SK-N-SH treated with all-trans-retinoic acid at 6 μM for 48 hours (cell line): ENCODE measurements around the gene DST.

Source experiments
- ATAC-seq: fragments of 200-7000 bp; cut with Tn5 transposase; 3 replicates; pipeline ENCODE4 v1.9.1; 2020; ENCODE audit warnings: mild to moderate bottlenecking, moderate library complexity
- ARNTL ChIP-seq: fragments of 450-650 bp; formaldehyde crosslinking; IDR thresholded peaks from 2 replicates; pipeline ENCODE4 v1.5.0; 2020; ENCODE audit warnings: low read depth, mild to moderate bottlenecking, moderate library complexity, borderline replicate concordance
- BACH2 ChIP-seq: fragments of 250-450 bp; sonication (Bioruptor Pico); IDR thresholded peaks from 2 replicates; pipeline ENCODE4 v1.9.0; 2021; ENCODE audit warnings: mild to moderate bottlenecking, borderline replicate concordance
- ESRRG ChIP-seq: fragments of 250-450 bp; sonication (Bioruptor Pico); IDR thresholded peaks from 2 replicates; pipeline ENCODE4 v1.6.1; 2021; ENCODE audit warnings: mild to moderate bottlenecking
- GLIS3 ChIP-seq: fragments of 250-450 bp; sonication (Bioruptor Pico); IDR thresholded peaks from 2 replicates; pipeline ENCODE4 v1.5.0; 2020; ENCODE audit warnings: mild to moderate bottlenecking, moderate library complexity
- ISL1 ChIP-seq: fragments of 250-450 bp; sonication (Bioruptor Pico); IDR thresholded peaks from 2 replicates; pipeline ENCODE4 v2.1.2; 2022; ENCODE audit warnings: mild to moderate bottlenecking, moderate library complexity
- OSR1 ChIP-seq: fragments of 250-450 bp; sonication (Bioruptor Pico); IDR thresholded peaks from 2 replicates; pipeline ENCODE4 v1.8.0; 2022; ENCODE audit warnings: moderate library complexity, mild to moderate bottlenecking, inconsistent platforms
- PPARA ChIP-seq: fragments of 250-450 bp; sonication (Bioruptor Pico); IDR thresholded peaks from 2 replicates; pipeline ENCODE4 v1.5.0; 2020; ENCODE audit warnings: mild to moderate bottlenecking, borderline replicate concordance
- RARB ChIP-seq: fragments of 250-450 bp; sonication (Bioruptor Pico); IDR thresholded peaks from 2 replicates; pipeline ENCODE4 v1.8.0; 2021; ENCODE audit warnings: mild to moderate bottlenecking, moderate library complexity
- SNAI2 ChIP-seq: fragments of 250-450 bp; sonication (Bioruptor Pico); IDR thresholded peaks from 2 replicates; pipeline ENCODE4 v1.5.0; 2020; ENCODE audit warnings: mild to moderate bottlenecking, moderate library complexity
- TCF4 ChIP-seq: fragments of 250-450 bp; sonication (Bioruptor Pico); IDR thresholded peaks from 2 replicates; pipeline ENCODE4 v1.8.0; 2021; ENCODE audit warnings: mild to moderate bottlenecking, moderate library complexity, borderline replicate concordance
- TOX ChIP-seq: fragments of 250-450 bp; sonication (Bioruptor Pico); IDR thresholded peaks from 2 replicates; pipeline ENCODE4 v1.8.0; 2021; ENCODE audit warnings: mild to moderate bottlenecking, moderate library complexity, borderline replicate concordance
- ZC3H10 ChIP-seq: fragments of 250-450 bp; sonication (Bioruptor Pico); IDR thresholded peaks from 2 replicates; pipeline ENCODE4 v1.5.1; 2021; ENCODE audit warnings: mild to moderate bottlenecking, moderate library complexity
- ZFP3 ChIP-seq: fragments of 250-450 bp; sonication (Bioruptor Pico); IDR thresholded peaks from 2 replicates; pipeline ENCODE4 v1.5.0; 2020; ENCODE audit warnings: mild to moderate bottlenecking, moderate library complexity
- ZFP30 ChIP-seq: fragments of 450-650 bp; formaldehyde crosslinking; IDR thresholded peaks from 2 replicates; pipeline ENCODE4 v1.5.0; 2022; ENCODE audit warnings: mild to moderate bottlenecking, moderate library complexity
- ZNF565 ChIP-seq: fragments of 450-650 bp; formaldehyde crosslinking; conservative IDR thresholded peaks from 2 replicates; pipeline ENCODE4 v1.5.0; 2020; ENCODE audit warnings: low read depth, mild to moderate bottlenecking, moderate library complexity
- ZNF70 ChIP-seq: fragments of 450-650 bp; formaldehyde crosslinking; IDR thresholded peaks from 2 replicates; pipeline ENCODE4 v1.5.0; 2020; ENCODE audit warnings: mild to moderate bottlenecking, moderate library complexity
- ZNF8 ChIP-seq: fragments of 450-650 bp; formaldehyde crosslinking; IDR thresholded peaks from 2 replicates; pipeline ENCODE4 v1.5.0; 2020; ENCODE audit warnings: mild to moderate bottlenecking, moderate library complexity
- TF ChIP-seq, protein P1 (sequence below): fragments of 250-450 bp; sonication (Bioruptor Pico); IDR thresholded peaks from 2 replicates; pipeline ENCODE4 v1.5.0; 2020; ENCODE audit warnings: mild to moderate bottlenecking, moderate library complexity
- TF ChIP-seq, protein P2 (sequence below): fragments of 250-450 bp; sonication (Bioruptor Pico); IDR thresholded peaks from 2 replicates; pipeline ENCODE4 v1.5.1; 2020; ENCODE audit warnings: low read depth, mild to moderate bottlenecking, moderate library complexity
- TF ChIP-seq, protein P3 (sequence below): fragments of 250-450 bp; sonication (Bioruptor Pico); IDR thresholded peaks from 2 replicates; pipeline ENCODE4 v1.5.1; 2021; ENCODE audit warnings: mild to moderate bottlenecking, moderate library complexity
- TF ChIP-seq, protein P4 (sequence below): fragments of 250-450 bp; sonication (Bioruptor Pico); IDR thresholded peaks from 2 replicates; pipeline ENCODE4 v1.8.0; 2021; ENCODE audit warnings: low read depth, mild to moderate bottlenecking, moderate library complexity, borderline replicate concordance

DST gene

DNA sequence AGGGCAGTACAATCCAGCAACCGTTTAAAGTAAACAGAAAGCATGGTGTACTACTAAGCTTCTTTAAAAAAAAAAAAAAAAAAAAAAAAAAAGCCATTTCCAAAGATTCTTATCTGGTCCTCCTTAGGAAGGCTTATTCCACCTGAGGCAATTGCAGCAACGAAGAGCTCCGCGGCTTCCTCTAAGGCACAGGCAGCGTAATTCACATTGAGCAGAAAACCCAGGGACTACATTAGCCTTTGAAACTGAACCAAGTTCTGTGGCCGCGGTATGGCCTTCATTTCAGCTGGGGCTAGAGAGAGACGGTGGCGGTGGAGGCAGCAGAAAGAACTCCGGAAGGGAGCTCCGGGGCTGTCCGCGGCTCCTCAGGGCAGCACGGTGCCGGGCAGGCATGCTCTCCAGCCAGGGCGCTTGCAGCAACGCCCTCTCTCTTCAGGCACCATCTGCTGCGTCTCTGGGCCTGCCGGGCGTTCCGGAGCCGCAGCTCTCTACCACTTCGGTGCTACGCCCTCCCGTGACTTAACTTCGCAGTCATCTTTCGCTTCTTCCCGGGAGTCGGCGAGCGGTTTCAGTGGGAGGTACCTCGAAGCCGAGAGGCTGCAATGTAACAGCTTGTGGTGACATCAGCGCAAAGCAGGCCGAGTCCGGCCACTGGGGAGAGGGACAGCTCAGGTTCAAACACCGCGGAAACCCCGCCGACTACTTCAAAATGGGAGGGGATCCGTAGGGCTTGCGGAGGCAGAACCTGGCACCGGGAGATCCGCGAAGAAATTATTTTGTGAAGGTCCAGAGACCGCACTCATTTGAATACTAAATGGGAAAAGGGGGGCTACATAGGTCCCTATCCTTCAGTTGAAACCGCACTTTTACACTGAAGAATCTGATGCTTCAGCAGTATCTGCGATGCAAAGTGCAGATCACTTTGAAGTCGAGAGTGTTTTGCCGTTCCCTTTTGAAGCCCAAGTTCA lies 100.0 kb downstream of the DST start:
- ATAC-seq = peak; percentile 94
- no peak for TF ChIP-seq OSR1 (CRISPR knock-in tag)
- no peak for TF ChIP-seq GLIS3 (CRISPR knock-in tag)
- TF ChIP-seq TCF4 (CRISPR knock-in tag) = peak; percentile 19; the same call in 1 of the 2 replicates
- TF ChIP-seq ZFP30 = no peak
- TF ChIP-seq, protein P1, sequence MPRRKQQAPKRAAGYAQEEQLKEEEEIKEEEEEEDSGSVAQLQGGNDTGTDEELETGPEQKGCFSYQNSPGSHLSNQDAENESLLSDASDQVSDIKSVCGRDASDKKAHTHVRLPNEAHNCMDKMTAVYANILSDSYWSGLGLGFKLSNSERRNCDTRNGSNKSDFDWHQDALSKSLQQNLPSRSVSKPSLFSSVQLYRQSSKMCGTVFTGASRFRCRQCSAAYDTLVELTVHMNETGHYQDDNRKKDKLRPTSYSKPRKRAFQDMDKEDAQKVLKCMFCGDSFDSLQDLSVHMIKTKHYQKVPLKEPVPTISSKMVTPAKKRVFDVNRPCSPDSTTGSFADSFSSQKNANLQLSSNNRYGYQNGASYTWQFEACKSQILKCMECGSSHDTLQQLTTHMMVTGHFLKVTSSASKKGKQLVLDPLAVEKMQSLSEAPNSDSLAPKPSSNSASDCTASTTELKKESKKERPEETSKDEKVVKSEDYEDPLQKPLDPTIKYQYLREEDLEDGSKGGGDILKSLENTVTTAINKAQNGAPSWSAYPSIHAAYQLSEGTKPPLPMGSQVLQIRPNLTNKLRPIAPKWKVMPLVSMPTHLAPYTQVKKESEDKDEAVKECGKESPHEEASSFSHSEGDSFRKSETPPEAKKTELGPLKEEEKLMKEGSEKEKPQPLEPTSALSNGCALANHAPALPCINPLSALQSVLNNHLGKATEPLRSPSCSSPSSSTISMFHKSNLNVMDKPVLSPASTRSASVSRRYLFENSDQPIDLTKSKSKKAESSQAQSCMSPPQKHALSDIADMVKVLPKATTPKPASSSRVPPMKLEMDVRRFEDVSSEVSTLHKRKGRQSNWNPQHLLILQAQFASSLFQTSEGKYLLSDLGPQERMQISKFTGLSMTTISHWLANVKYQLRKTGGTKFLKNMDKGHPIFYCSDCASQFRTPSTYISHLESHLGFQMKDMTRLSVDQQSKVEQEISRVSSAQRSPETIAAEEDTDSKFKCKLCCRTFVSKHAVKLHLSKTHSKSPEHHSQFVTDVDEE (CRISPR knock-in tag) = no peak
- TF ChIP-seq ZFP3 = 0 out of 2 replicates have a peak, but pooled peaks have one; percentile 65
- no peak for TF ChIP-seq ZNF565 (CRISPR knock-in tag)
- TF ChIP-seq ISL1 = no peak
- TF ChIP-seq, protein P2, sequence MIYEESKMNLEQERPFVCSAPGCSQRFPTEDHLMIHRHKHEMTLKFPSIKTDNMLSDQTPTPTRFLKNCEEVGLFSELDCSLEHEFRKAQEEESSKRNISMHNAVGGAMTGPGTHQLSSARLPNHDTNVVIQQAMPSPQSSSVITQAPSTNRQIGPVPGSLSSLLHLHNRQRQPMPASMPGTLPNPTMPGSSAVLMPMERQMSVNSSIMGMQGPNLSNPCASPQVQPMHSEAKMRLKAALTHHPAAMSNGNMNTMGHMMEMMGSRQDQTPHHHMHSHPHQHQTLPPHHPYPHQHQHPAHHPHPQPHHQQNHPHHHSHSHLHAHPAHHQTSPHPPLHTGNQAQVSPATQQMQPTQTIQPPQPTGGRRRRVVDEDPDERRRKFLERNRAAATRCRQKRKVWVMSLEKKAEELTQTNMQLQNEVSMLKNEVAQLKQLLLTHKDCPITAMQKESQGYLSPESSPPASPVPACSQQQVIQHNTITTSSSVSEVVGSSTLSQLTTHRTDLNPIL (CRISPR knock-in tag) = no peak
- TF ChIP-seq, protein P3, sequence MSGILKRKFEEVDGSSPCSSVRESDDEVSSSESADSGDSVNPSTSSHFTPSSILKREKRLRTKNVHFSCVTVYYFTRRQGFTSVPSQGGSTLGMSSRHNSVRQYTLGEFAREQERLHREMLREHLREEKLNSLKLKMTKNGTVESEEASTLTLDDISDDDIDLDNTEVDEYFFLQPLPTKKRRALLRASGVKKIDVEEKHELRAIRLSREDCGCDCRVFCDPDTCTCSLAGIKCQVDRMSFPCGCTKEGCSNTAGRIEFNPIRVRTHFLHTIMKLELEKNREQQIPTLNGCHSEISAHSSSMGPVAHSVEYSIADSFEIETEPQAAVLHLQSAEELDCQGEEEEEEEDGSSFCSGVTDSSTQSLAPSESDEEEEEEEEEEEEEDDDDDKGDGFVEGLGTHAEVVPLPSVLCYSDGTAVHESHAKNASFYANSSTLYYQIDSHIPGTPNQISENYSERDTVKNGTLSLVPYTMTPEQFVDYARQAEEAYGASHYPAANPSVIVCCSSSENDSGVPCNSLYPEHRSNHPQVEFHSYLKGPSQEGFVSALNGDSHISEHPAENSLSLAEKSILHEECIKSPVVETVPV (CRISPR knock-in tag) = no peak
- no peak for TF ChIP-seq ZNF70
- no peak for TF ChIP-seq PPARA
- TF ChIP-seq RARB = no peak
- TF ChIP-seq, all 23 proteins: peak for 2

DNA sequence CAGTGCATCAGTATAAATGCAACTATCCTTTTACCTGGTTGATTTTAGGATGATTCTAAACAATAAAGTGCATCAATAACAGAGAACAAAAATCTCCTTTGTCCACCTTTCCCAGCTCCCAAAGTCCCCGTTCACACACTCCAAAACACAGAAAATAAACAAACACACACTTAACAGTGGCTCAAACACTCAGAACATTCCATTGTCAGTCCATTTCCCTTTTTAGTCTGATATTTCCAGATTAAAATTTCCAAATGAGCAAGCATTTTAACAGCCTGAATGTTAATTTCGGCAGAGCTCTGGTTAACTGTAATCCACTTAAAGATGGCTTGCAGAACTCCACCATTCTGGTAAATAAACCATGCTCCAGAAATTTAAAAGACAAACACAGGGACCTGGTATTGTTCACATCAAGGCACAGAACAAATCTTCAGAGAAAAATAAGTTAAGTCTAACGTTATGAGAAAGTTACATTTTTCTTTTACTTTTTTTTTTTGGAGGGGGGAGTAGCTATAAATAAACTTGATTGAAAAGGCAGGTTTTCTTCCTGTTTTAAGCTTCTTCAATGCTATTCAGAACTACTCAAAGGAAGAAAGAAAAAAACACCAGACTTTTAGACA lies 100.8 kb downstream of the DST start:
- TF ChIP-seq OSR1 (CRISPR knock-in tag) = no peak
- TF ChIP-seq, protein P4, sequence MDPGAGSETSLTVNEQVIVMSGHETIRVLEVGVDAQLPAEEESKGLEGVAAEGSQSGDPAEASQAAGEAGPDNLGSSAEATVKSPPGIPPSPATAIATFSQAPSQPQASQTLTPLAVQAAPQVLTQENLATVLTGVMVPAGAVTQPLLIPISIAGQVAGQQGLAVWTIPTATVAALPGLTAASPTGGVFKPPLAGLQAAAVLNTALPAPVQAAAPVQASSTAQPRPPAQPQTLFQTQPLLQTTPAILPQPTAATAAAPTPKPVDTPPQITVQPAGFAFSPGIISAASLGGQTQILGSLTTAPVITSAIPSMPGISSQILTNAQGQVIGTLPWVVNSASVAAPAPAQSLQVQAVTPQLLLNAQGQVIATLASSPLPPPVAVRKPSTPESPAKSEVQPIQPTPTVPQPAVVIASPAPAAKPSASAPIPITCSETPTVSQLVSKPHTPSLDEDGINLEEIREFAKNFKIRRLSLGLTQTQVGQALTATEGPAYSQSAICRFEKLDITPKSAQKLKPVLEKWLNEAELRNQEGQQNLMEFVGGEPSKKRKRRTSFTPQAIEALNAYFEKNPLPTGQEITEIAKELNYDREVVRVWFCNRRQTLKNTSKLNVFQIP (CRISPR knock-in tag) = no peak
- no peak for TF ChIP-seq SNAI2 (CRISPR knock-in tag)
- no peak for TF ChIP-seq ARNTL (CRISPR knock-in tag)
- TF ChIP-seq ZNF70 = no peak
- TF ChIP-seq TOX (CRISPR knock-in tag) = no peak
- TF ChIP-seq ISL1 = no peak
- no peak for TF ChIP-seq PPARA
- TF ChIP-seq ZNF565 (CRISPR knock-in tag) = no peak
- no peak for TF ChIP-seq BACH2 (CRISPR knock-in tag)
- no peak for TF ChIP-seq ZFP30
- TF ChIP-seq TCF4 (CRISPR knock-in tag) = no peak
- TF ChIP-seq ESRRG (CRISPR knock-in tag) = no peak
- TF ChIP-seq ZNF8 (CRISPR knock-in tag) = no peak
- no peak for TF ChIP-seq RARB
- TF ChIP-seq, protein P1 (CRISPR knock-in tag) = no peak
- TF ChIP-seq ZC3H10 (CRISPR knock-in tag) = no peak
- ATAC-seq = no peak
